Measurements from ENCODE around the gene SLC25A30.

- TF ChIP-seq RFX5 (IDR thresholded peaks at IDR 0.05; ENCODE audit: low read depth, low read length), result no peak
- TF ChIP-seq, protein P1, sequence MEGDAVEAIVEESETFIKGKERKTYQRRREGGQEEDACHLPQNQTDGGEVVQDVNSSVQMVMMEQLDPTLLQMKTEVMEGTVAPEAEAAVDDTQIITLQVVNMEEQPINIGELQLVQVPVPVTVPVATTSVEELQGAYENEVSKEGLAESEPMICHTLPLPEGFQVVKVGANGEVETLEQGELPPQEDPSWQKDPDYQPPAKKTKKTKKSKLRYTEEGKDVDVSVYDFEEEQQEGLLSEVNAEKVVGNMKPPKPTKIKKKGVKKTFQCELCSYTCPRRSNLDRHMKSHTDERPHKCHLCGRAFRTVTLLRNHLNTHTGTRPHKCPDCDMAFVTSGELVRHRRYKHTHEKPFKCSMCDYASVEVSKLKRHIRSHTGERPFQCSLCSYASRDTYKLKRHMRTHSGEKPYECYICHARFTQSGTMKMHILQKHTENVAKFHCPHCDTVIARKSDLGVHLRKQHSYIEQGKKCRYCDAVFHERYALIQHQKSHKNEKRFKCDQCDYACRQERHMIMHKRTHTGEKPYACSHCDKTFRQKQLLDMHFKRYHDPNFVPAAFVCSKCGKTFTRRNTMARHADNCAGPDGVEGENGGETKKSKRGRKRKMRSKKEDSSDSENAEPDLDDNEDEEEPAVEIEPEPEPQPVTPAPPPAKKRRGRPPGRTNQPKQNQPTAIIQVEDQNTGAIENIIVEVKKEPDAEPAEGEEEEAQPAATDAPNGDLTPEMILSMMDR (CRISPR knock-in tag; IDR thresholded peaks at IDR 0.05), result peak; percentile 16; the same call in 1 of the 2 replicates
- peak in 1 of 2 experiments; percentile 52; a peak in 1 of 4 replicates for TF ChIP-seq HMGXB4 (CRISPR knock-in tag; IDR thresholded peaks at IDR 0.05; ENCODE audit: borderline replicate concordance in 1 of 2, low read depth in 1 of 2)
- TF ChIP-seq POLR2A (IDR thresholded peaks at IDR 0.05; ENCODE audit: insufficient read depth in 1 of 2, low read depth in 2 of 2, low read length in 2 of 2), result peak; percentile 66 to 82; a peak in 3 of 4 replicates
- TF ChIP-seq TAF1 (CRISPR knock-in tag; IDR thresholded peaks at IDR 0.05), result peak; percentile 65; the same call in 1 of the 2 replicates
- no peak; the same call in 1 of the 2 replicates for TF ChIP-seq ZBTB2 (CRISPR knock-in tag; IDR thresholded peaks at IDR 0.05; ENCODE audit: low read depth)
- TF ChIP-seq PLRG1 (conservative IDR thresholded peaks at IDR 0.05), result no peak
- peak; percentile 46; the same call in 1 of the 2 replicates for TF ChIP-seq ARNTL (CRISPR knock-in tag; IDR thresholded peaks at IDR 0.05)
Observed at GRCh38 chr13:45447050-45447661, 29.0 kb upstream of the SLC25A30 start.

All from HepG2 (cell line).